RWPE2 (cell line): ENCODE results near the gene POU4F3.

Source experiments
- ATAC-seq: fragments of 200-7000 bp; cut with Tn5 transposase; 3 replicates; pipeline ENCODE4 v1.9.1; 2021; ENCODE audit warnings: low read depth
- DNase-seq: peaks from one replicate; pipeline ENCODE4 v3.0.0-alpha.2; 2020; ENCODE audit warnings: low spot score
- H3K27ac ChIP-seq: fragments of 450-650 bp; 2 replicates; pipeline ENCODE4 v1.5.1; 2017; ENCODE audit warnings: mild to moderate bottlenecking; ENCODE audit not compliant: poor library complexity, severe bottlenecking
- H3K27me3 ChIP-seq: fragments of 250-450 bp; sonication (Bioruptor Pico); 2 replicates; pipeline ENCODE4 v1.5.1; 2021; ENCODE audit warnings: mild to moderate bottlenecking, moderate library complexity; ENCODE audit not compliant: insufficient read depth, poor library complexity, severe bottlenecking
- H3K36me3 ChIP-seq: fragments of 250-450 bp; sonication (Bioruptor Pico); 2 replicates; pipeline ENCODE4 v1.5.1; 2020; ENCODE audit warnings: low read depth, mild to moderate bottlenecking, moderate library complexity
- H3K4me1 ChIP-seq: fragments of 250-450 bp; sonication (Bioruptor Pico); 2 replicates; pipeline ENCODE4 v1.5.1; 2021; ENCODE audit warnings: mild to moderate bottlenecking, moderate library complexity; ENCODE audit not compliant: insufficient read depth, poor library complexity, severe bottlenecking
- H3K4me3 ChIP-seq: fragments of 250-450 bp; sonication (Bioruptor Pico); 2 replicates; pipeline ENCODE4 v1.5.1; 2021; ENCODE audit warnings: mild to moderate bottlenecking, moderate library complexity; ENCODE audit not compliant: severe bottlenecking
- H3K9me3 ChIP-seq: fragments of 250-450 bp; sonication (Bioruptor Pico); 2 replicates; pipeline ENCODE4 v1.5.1; 2021; ENCODE audit warnings: mild to moderate bottlenecking, moderate library complexity; ENCODE audit not compliant: severe bottlenecking
- CTCF ChIP-seq: fragments of 450-650 bp; IDR thresholded peaks from one replicate; pipeline ENCODE4 v1.5.1; 2017; ENCODE audit warnings: mild to moderate bottlenecking, moderate library complexity; ENCODE audit not compliant: poor library complexity, severe bottlenecking

Gene POU4F3

GRCh38 chr5:146388386-146388785, 49.7 kb downstream of the POU4F3 start:
- Histone ChIP-seq H3K9me3 (no peaks in the 10 kb centered on the region), H3K27me3 (peaks cover 28% of the 10 kb centered on the region), H3K4me3 (no peak overlapping the region), H3K4me1 (no peaks in the 10 kb centered on the region), H3K27ac (no peak overlapping the region), H3K36me3 (no peaks in the 10 kb centered on the region)
- TF ChIP-seq CTCF: no peak
- peak; percentile 72 for ATAC-seq
- DNase-seq: no peak

DNA sequence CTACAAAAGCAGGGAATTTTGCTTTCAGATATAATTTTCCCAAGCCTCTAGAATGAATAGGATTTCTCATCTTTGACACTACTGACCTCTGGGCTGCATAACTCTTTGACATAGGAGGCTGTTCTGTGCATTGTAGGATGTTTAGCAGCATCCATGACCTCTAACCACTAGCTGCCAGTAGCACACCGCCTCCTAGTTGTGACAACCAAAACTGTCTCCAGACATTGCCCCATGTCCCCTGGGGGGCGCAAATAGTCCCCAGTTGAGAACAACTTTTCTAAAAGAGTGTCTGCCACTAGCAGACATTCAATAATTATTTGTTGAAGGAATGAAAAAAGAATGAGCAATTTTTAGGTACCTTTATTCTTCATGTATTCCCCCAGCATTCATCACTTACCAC, 51.8 kb downstream of the POU4F3 start:
- H3K27ac ChIP-seq: no peak overlapping the region
- H3K36me3 ChIP-seq: no peaks in the 10 kb centered on the region
- no peak overlapping the region for H3K4me3 ChIP-seq
- DNase-seq: no peak
- peaks cover 28% of the 10 kb centered on the region for H3K27me3 ChIP-seq
- TF ChIP-seq CTCF: peak; percentile 21
- no peak for ATAC-seq
- H3K9me3 ChIP-seq: no peaks in the 10 kb centered on the region
- no peaks in the 10 kb centered on the region for H3K4me1 ChIP-seq
